Cardiac muscle cell (in vitro differentiated cells and primary cell): Measurements from ENCODE around the gene SF3B2. TPM values are rescaled to one million over a fixed set of nuclear protein-coding genes. Genes with fewer than 3 reads are reported as not detected.

ENCODE experiments used
- DNase-seq, 2 donors: peaks; one replicate each; pipeline versions ENCODE4 v3.0.0 to v3.0.0-alpha.2; 2010 to 2017; ENCODE audit warnings: low read depth in 1 of 2, low spot score in 1 of 2
- H3K27ac ChIP-seq: fragments of 200-600 bp; sonication (generic); 2 replicates; pipeline ENCODE4 v1.5.1; 2016
- H3K27me3 ChIP-seq: fragments of 200-600 bp; sonication (generic); 2 replicates; pipeline ENCODE4 v1.6.0; 2016; ENCODE audit warnings: control low read depth
- H3K36me3 ChIP-seq: fragments of 200-600 bp; sonication (generic); 2 replicates; pipeline ENCODE4 v1.5.1; 2016; ENCODE audit warnings: control low read depth
- H3K4me1 ChIP-seq: fragments of 200-600 bp; sonication (generic); 2 replicates; pipeline ENCODE4 v1.8.1; 2017; ENCODE audit warnings: low read depth, mild to moderate bottlenecking, mixed run types
- H3K4me3 ChIP-seq: fragments of 200-600 bp; sonication (generic); 2 replicates; pipeline ENCODE4 v1.5.1; 2016; ENCODE audit warnings: mild to moderate bottlenecking
- H3K9me3 ChIP-seq: fragments of 200-600 bp; sonication (generic); 2 replicates; pipeline ENCODE4 v1.5.1; 2017; ENCODE audit warnings: low read depth, mild to moderate bottlenecking, control low read depth
- polyA plus RNA-seq: library from polyadenylated mRNA; unstranded; fragments of >200 nt; fragmentation: Nextera tagmentation; extraction: Ambion mirVana; gene quantifications from 2 replicates; pipeline ENCODE4 v1.2.1, GENCODE V29; 2016
- total RNA-seq: library from RNA; depleted of rRNA; stranded (reverse); fragments of >200 nt; gene quantifications from 2 replicates; pipeline ENCODE4 v1.2.3, GENCODE V29; 2016
- TF ChIP-seq, protein P1 (sequence below): IDR thresholded peaks from 2 replicates; pipeline ENCODE4 v1.5.1; 2012; ENCODE audit warnings: low read depth, mild to moderate bottlenecking, low read length

SF3B2 gene
- total and polyA plus RNA-seq, 2 experiments from 2014 or later: 184 to 210 TPM

DNA sequence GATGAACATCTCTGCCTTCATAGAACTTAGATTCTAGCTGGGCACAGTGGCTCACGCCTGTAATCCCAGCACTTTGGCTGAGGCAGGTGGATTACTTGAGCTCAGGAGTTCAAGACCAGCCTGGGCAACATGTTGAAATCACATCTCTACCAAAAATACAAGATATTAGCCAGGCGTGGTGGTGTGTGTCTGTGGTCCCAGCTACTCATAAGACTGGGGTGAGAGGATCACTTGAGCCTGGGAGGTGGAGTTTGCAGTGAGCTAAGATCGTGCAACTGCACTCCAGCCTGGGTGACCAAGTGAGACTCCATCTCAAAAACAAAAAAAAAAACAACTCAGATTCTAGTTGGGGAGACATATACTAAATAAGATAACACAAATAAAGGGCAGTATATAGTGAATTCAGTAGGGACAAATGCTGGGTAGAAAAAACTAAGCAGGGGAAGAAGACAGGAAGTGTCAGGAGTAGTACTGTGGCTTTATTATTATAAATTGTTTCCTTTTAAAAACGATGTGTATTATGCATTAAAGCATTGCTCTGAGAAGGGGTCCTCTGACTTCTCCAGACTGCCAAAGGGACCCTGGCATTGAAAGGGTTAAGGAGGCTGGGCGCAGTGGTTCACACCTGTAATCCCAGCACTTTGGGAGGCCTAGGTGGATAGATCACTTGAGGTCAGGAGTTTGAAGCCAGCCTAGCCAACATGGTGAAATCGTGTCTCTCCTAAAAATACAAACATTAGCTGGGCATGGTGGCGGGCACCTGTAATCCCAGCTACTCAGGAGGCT, 64.6 kb downstream of the SF3B2 start:
- peaks cover 48% of the 10 kb centered on the region for H3K4me1 ChIP-seq
- H3K9me3 ChIP-seq: no peaks in the 10 kb centered on the region
- no peaks in the 10 kb centered on the region for H3K36me3 ChIP-seq
- no peak for DNase-seq
- no peaks in the 10 kb centered on the region for H3K27me3 ChIP-seq
- H3K4me3 ChIP-seq: no peak overlapping the region
- no peak overlapping the region for H3K27ac ChIP-seq
- TF ChIP-seq, protein P1, sequence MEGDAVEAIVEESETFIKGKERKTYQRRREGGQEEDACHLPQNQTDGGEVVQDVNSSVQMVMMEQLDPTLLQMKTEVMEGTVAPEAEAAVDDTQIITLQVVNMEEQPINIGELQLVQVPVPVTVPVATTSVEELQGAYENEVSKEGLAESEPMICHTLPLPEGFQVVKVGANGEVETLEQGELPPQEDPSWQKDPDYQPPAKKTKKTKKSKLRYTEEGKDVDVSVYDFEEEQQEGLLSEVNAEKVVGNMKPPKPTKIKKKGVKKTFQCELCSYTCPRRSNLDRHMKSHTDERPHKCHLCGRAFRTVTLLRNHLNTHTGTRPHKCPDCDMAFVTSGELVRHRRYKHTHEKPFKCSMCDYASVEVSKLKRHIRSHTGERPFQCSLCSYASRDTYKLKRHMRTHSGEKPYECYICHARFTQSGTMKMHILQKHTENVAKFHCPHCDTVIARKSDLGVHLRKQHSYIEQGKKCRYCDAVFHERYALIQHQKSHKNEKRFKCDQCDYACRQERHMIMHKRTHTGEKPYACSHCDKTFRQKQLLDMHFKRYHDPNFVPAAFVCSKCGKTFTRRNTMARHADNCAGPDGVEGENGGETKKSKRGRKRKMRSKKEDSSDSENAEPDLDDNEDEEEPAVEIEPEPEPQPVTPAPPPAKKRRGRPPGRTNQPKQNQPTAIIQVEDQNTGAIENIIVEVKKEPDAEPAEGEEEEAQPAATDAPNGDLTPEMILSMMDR: no peak

DNA sequence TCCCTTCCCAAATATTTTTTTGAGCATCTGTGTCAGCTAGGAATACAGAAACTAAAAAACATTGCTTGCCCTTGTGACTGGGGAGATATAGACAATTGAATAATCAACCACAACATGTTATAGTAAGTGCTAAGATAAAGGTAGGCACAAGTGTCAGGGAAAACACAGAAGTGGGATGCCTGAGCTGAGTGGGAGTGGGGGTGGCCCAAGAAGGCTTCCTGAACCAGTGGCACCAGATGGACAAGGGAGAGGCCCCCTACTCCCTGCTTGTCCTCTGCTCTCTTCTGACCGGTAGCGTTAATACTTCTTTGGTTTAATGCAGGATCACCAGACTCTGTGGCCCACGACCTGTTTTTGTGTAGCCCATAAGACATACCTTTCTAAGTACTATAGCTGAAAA, 66.7 kb downstream of the SF3B2 start:
- DNase-seq: peak; percentile 6 to 56
- Histone ChIP-seq H3K27ac (peak overlapping the region; percentile 90), H3K36me3 (no peaks in the 10 kb centered on the region), H3K4me1 (peaks cover 37% of the 10 kb centered on the region), H3K27me3 (no peaks in the 10 kb centered on the region), H3K9me3 (no peaks in the 10 kb centered on the region), H3K4me3 (no peak overlapping the region)
- TF ChIP-seq, protein P1: no peak

Other genes with a start within 250 kb of the SF3B2 start
- 5.9 and 6.0 TPM in 2 replicates for gene SNX32, start 218.4 kb upstream of the SF3B2 start, total RNA-seq
- gene SNX32, start 218.4 kb upstream of the SF3B2 start, polyA plus RNA-seq: 13.2 and 21.4 TPM in 2 replicates
- gene CFL1, start 194.2 kb upstream of the SF3B2 start, total RNA-seq: 974 and 1,709 TPM in 2 replicates
- 1,641 and 2,660 TPM in 2 replicates for gene CFL1, start 194.2 kb upstream of the SF3B2 start, polyA plus RNA-seq
- 74.3 and 88.9 TPM in 2 replicates for gene MUS81, start 191.9 kb upstream of the SF3B2 start, total RNA-seq
- 80.3 and 82.7 TPM in 2 replicates for gene MUS81, start 191.9 kb upstream of the SF3B2 start, polyA plus RNA-seq
- gene EFEMP2, start 179.6 kb upstream of the SF3B2 start, total RNA-seq: 138 and 161 TPM in 2 replicates
- 216 and 267 TPM in 2 replicates for gene EFEMP2, start 179.6 kb upstream of the SF3B2 start, polyA plus RNA-seq
- gene CTSW, start 172.5 kb upstream of the SF3B2 start, total RNA-seq: not detected in 2 replicates
- 0.60 TPM in 1 of 2 replicates, not detected in the other for gene CTSW, start 172.5 kb upstream of the SF3B2 start, polyA plus RNA-seq
- 140 and 220 TPM in 2 replicates for gene FIBP, start 163.9 kb upstream of the SF3B2 start, total RNA-seq
- 143 and 199 TPM in 2 replicates for gene FIBP, start 163.9 kb upstream of the SF3B2 start, polyA plus RNA-seq
- gene CCDC85B, start 161.7 kb upstream of the SF3B2 start, total RNA-seq: 67.3 and 80.2 TPM in 2 replicates
- 83.4 and 96.5 TPM in 2 replicates for gene CCDC85B, start 161.7 kb upstream of the SF3B2 start, polyA plus RNA-seq
- 0.21 TPM in 1 of 2 replicates, not detected in the other for gene FOSL1, start 152.0 kb upstream of the SF3B2 start, total RNA-seq
- gene FOSL1, start 152.0 kb upstream of the SF3B2 start, polyA plus RNA-seq: 0.60 TPM in 1 of 2 replicates, not detected in the other
- gene C11orf68, start 133.3 kb upstream of the SF3B2 start, total RNA-seq: 34.7 and 39.5 TPM in 2 replicates
- 73.1 and 86.5 TPM in 2 replicates for gene C11orf68, start 133.3 kb upstream of the SF3B2 start, polyA plus RNA-seq
- 257 and 264 TPM in 2 replicates for gene DRAP1, start 132.9 kb upstream of the SF3B2 start, total RNA-seq
- gene DRAP1, start 132.9 kb upstream of the SF3B2 start, polyA plus RNA-seq: 230 and 288 TPM in 2 replicates
- gene TSGA10IP, start 106.9 kb upstream of the SF3B2 start, total RNA-seq: 1.0 TPM in 1 of 2 replicates, not detected in the other
- 0.25 and 1.1 TPM in 2 replicates for gene TSGA10IP, start 106.9 kb upstream of the SF3B2 start, polyA plus RNA-seq
- gene SART1, start 90.6 kb upstream of the SF3B2 start, total RNA-seq: 55.7 and 74.7 TPM in 2 replicates
- gene SART1, start 90.6 kb upstream of the SF3B2 start, polyA plus RNA-seq: 51.6 and 59.4 TPM in 2 replicates
- gene EIF1AD, start 50.2 kb upstream of the SF3B2 start, total RNA-seq: 28.6 and 36.8 TPM in 2 replicates
- gene EIF1AD, start 50.2 kb upstream of the SF3B2 start, polyA plus RNA-seq: 24.6 and 30.8 TPM in 2 replicates
- gene BANF1, start 49.9 kb upstream of the SF3B2 start, total RNA-seq: 72.2 and 77.0 TPM in 2 replicates
- gene BANF1, start 49.9 kb upstream of the SF3B2 start, polyA plus RNA-seq: 441 and 496 TPM in 2 replicates
- gene CST6, start 40.4 kb upstream of the SF3B2 start, total RNA-seq: not detected in 2 replicates
- not detected in 2 replicates for gene CST6, start 40.4 kb upstream of the SF3B2 start, polyA plus RNA-seq
- gene CATSPER1, start 25.9 kb upstream of the SF3B2 start, total RNA-seq: not detected in 2 replicates
- gene CATSPER1, start 25.9 kb upstream of the SF3B2 start, polyA plus RNA-seq: not detected in 2 replicates
- 25.5 and 38.6 TPM in 2 replicates for gene GAL3ST3, start 3.2 kb upstream of the SF3B2 start, total RNA-seq
- 14.8 and 22.3 TPM in 2 replicates for gene GAL3ST3, start 3.2 kb upstream of the SF3B2 start, polyA plus RNA-seq
- 62.1 and 62.6 TPM in 2 replicates for gene PACS1, start 17.9 kb downstream of the SF3B2 start, total RNA-seq
- gene PACS1, start 17.9 kb downstream of the SF3B2 start, polyA plus RNA-seq: 61.6 and 97.8 TPM in 2 replicates
- gene KLC2, start 205.3 kb downstream of the SF3B2 start, total RNA-seq: 29.7 and 33.9 TPM in 2 replicates
- gene KLC2, start 205.3 kb downstream of the SF3B2 start, polyA plus RNA-seq: 41.6 and 46.4 TPM in 2 replicates
- 103 and 135 TPM in 2 replicates for gene RAB1B, start 216.3 kb downstream of the SF3B2 start, total RNA-seq
- gene RAB1B, start 216.3 kb downstream of the SF3B2 start, polyA plus RNA-seq: 17.3 and 21.0 TPM in 2 replicates
- gene CNIH2, start 225.8 kb downstream of the SF3B2 start, total RNA-seq: 2.1 and 2.7 TPM in 2 replicates
- 3.3 and 8.9 TPM in 2 replicates for gene CNIH2, start 225.8 kb downstream of the SF3B2 start, polyA plus RNA-seq
- gene YIF1A, start 236.8 kb downstream of the SF3B2 start, total RNA-seq: 68.2 and 121 TPM in 2 replicates
- 116 and 147 TPM in 2 replicates for gene YIF1A, start 236.8 kb downstream of the SF3B2 start, polyA plus RNA-seq
- gene TMEM151A, start 239.5 kb downstream of the SF3B2 start, total RNA-seq: 2.6 and 3.5 TPM in 2 replicates
- 0.87 and 2.0 TPM in 2 replicates for gene TMEM151A, start 239.5 kb downstream of the SF3B2 start, polyA plus RNA-seq